Measurements from ENCODE around the gene ROBO1.
"Not testable (repeated sequence)": the region's sequence is repeated elsewhere in the genome, so short reads cannot be mapped to it uniquely, and the experiment has no call there.

Gene ROBO1

DNA sequence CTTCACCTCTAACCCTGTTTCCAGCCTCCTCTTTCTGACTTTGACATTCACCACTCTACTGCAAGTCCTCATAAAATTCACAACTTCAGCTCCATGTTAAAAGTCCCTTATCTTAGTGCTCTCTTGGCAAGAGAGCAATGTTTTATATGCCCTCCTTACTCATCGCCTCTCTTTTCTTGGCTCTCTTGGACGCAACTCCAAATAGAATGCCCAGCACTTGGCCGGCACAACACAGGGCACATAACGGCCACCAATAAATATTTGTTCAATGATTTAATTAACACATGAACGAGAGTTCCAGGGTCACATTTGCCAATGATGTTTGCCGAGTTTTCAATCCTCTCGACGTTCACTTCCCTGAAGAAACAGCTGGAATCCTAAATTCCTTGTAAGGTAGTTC is 401.4 kb downstream of the ROBO1 start:
- DNase-seq: no peak

DNA sequence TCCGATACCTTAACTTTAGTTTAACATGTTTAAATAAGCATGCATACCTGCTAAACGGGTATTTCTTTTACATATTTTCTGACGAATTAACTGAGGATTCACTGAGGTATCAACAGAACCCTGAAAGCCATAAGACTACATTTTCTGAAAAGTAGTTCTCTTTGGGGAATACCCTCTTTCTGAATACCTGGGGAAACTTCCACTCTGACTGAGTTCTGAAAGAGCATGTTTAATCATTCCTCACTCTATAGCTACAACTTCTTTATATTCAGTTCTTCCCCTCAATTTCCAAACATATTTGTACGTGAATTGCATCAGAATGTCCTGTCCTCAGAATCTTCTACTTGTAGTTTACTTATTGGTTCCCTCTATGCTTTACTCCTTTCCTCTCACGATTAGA is 403.0 kb downstream of the ROBO1 start:
- no peak for DNase-seq

DNA sequence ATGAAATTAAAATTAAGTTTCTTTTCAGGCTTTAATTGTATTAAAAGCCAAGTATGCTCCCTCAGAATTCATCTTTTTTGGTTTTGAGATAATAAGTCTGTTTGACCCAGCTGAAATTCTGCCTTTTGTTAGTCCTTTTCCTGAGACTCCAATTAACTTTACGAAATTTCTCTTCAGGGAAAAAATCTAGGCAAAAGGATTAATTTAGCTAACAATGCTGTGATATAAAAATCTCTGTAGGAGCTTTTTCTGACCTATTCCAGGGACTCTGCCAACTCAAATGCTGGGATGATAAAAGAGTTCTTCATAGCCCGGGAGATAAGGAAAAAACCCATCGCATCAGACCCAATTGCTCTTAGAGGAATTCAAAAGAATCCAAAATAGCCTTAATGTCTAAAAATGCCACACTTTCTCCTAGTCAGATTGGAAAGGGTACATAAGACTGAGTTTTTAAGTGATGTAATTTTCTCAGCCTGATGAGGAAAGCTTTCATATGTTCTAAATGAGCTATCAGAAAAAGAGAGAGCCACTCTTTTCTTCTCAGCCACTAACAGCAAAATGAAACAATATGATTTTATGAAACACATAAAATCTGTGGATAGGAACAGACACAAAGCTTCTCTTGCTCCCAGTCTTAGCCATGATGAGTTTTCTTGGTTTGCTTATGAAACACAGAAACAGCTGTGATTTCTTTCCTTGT is 405.1 kb downstream of the ROBO1 start:
- DNase-seq: no peak

DNA sequence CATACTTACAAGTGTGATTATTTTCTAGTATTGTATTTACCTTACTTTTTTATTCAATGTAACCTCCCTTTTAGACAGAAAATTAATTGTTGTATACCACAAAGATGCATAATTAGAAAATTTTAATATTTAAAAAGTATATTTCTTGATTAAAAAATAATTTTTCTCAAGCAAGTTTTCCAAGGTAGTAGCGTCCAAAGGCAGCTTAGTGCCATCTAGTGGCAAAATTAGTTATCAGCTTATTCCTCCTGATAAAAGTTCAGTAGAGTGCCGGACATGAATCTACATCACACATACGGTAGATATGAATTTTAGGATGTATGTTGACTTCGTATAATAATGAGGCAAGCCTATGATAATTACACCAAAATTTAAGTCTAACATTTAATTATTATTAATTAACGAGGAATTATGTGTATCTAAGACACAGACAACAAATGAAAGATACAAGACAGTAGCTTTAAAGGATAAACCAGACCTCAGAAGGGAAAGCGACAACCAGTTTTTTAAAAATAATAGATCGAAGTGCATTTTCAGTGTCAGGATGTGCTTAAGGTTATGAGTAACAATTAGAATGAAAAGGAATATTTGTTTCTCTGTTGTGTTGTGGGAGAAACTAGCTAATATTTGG is 405.9 kb downstream of the ROBO1 start:
- peak; percentile 45 to 64 for DNase-seq

DNA sequence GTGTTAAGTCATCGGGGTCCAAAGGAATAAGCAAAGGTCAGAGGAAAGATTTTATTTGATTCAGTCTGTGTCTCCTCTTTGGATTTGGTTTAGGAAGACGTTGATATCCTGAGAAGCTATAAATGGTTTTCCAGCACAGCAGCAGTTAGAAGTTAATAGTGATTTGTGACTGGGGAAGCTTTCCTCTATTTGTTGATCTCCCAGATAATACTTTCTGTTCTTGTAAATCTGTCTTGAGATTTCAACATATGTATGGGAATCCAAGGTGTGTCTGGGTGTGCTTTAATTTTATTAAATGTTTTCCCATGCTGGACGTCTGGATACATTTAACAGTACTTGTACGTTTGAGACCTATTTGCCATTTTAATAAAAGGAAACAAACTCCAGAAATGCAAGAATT is 409.5 kb downstream of the ROBO1 start:
- DNase-seq: no peak

DNA sequence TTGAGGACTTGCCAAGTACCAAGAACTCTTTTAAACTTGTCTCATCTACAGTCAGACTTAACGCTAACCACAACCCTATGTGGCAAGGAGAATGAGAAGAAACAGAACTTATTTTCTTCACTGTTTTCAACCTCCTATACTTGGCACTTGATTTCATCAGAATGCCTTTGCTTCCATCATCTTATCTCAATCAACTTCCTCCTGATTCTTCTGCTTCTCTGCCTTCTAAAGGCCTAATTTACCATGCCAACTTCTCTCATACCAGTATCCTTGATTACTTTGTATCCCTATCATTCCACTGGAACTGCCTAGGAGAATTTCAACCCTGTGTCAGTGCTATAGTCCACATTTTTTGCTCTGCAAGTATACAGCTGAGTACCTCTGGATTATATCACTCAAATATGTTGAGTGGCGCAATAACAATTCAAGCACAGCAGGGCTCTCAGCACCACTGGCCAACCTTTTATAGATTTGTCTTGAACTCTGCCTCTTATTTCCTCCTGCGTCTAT is 413.6 kb downstream of the ROBO1 start:
- DNase-seq: no peak

DNA sequence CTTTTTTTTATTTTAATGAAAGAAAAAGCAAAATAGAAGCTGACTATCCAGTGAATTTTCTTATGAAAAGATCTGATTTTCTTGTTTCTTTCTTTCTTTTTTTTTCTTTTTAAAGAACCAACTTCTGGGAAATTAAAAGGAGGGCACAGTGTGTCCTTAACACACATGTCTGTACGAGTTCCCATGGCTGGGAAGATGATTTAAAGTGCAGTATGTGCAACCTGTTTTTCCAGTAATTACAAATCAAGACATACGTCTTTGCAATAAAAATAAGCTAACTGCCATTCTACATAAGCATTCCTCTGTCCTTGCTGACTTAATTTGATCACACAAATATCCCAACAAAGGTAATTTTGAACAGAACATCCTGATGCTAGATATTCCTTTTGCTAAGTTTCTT is 416.1 kb downstream of the ROBO1 start:
- DNase-seq: no peak

DNA sequence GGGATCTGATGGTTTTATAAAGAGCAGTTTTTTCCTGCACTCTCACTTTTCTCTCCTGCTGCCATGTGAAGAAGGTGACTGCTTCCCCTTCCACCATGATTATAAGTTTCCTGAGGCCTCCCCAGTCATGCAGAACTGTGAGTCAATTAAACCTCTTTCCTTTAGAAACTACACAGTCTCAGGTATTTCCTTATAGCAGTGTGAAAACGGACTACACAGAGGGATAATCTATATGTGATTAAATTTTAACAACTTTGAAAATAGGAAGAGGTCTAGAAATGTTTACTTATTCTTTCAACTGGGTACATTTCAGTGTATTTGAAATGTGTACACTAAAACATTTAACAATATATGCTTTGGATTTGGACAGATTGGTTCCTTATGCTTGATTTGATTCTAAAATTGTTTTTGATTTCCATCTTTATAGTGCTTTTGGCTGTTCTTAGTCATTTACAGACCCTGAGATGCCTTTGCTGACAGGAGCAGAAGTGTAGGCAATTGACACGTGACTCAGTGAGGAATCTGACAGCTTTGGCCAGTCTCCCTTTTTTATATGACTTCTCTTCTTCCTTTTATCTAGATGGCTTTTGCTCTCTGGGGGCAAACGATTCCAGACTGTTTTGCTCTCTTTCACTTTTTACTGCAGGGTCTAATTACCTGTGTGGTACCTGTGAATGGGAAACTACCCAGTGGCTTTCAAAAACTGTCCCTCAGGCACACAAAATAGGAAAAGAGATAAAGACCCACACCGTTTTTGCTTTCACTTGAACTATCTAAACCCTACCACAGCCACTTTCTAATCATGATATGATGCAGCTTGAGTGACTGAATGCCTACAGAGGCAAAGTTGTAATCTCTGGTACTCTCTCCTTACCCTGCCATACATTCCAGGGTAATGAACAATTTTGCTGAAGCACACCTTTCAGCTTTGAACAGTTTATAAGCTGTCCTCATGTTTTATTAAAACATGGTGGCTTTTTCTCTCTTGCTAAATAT is 422.6 kb downstream of the ROBO1 start:
- DNase-seq: no peak

DNA sequence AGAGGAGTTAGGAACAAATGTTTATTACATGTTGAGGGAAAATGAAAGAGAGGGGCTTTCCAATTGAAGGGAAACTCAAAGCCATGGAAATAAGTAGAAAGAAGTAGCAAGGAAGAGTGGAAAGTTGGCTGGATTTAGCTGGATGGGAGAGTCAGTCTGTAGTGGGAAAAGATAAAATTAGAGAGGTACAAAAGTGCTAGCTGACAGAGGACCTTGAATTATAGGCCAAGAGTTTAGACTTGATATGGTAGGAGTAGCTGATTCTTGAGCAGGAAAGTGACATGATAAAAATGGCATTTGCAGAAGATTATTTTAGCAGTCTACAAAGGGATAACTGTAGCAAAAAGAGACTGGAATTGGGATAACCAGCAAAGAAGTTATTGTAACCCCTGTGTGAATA is 425.8 kb downstream of the ROBO1 start:
- DNase-seq: no peak

DNA sequence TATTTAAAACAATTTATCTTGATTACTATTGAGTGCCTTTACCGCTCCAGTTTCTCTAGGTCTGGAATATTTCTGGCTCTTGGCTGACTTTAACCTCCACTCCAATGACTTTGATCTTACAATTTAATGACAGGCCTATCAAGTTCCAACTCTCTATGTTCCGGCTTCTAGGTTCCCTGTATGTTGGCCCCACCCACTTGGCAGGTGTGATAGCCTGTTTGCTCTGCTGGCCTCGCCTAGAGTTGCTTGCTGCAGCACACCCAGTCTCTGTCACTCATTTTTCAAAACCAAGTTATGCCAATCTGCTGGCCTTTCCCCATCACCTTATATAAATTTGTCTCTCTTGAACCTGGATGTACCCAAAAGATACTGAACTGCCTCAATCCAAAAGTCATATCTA is 428.0 kb downstream of the ROBO1 start:
- DNase-seq: no peak

DNA sequence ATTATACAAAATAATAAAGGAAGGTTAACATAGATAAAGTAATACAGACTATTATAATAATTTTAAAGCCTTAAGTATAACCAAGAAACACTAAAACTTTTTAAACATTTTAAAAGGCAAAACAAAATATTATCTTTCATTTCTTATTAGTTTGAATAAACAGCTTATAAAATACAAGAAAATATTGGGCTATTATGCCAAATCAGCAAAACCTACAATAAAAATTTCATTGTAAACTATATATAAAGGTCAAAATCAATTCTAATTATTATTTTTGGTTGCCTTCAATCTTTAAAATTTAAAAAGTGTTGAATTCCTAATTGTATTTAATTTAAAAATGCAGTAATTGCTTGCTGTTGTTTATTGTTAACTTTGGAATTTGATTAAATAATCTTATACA is 430.0 kb downstream of the ROBO1 start:
- DNase-seq: no peak

DNA sequence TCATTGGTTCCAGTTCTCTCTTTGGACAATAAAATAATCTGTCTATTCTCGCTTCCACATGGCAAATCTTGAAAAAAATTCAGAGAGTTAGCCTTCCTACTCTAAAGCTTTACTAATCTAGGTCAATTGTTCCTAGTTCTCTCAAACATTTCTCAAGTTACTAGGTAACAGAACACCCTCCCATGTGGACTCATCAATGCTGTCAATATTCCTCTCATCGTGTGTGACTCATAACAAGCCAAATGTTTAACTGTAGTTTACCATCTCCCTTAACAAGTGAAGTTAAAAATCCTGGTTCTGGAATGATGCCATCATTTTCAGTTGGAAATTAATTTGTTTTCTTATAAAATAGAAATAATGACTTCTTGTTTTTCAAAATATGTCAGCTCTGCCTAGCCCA is 438.6 kb downstream of the ROBO1 start:
- no peak for DNase-seq

DNA sequence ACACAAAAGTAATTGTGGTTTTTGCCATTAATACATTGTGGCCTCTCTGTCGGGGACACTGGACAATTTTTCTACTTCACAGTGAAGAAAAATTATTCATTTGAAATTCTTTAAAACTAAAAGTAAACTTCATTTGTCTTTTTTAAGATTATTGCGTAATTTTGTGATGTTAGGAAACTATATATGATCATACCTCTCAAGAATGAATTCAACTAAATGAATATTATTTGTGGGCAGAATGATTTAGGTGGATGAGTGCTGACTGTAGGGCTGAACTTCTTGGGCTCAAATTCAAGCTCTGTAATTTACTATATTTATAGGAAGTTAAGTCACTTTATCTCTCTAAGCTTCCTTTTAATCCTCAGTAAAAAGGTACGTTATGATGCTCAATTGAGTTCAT is 441.2 kb downstream of the ROBO1 start:
- no peak for DNase-seq

DNA sequence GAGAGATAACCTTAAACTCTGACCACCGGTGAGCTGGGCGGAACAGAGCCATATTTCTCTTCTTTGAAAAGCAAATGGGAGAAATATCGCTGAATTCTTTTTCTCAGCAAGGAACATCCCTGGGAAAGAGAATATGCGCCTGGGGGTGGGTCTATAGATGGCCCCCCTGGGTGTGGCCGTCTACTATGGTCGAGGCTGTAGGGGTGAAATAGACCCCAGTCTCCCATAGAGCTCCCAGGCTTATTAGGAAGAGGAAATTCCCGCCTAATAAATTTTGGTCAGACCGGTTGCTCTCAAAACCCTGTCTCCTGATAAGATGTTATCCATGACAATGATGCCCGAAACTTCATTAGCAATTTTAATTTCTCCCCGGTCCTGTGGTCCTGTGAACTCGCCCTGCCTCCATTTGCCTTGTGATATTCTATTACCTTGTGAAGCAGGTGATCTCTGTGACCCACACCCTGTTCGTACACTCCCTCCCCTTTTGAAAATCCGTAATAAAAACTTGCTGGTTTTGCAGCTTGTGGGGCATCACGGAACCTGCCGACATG is 441.9 kb downstream of the ROBO1 start:
- DNase-seq: not testable (repeated sequence)

DNA sequence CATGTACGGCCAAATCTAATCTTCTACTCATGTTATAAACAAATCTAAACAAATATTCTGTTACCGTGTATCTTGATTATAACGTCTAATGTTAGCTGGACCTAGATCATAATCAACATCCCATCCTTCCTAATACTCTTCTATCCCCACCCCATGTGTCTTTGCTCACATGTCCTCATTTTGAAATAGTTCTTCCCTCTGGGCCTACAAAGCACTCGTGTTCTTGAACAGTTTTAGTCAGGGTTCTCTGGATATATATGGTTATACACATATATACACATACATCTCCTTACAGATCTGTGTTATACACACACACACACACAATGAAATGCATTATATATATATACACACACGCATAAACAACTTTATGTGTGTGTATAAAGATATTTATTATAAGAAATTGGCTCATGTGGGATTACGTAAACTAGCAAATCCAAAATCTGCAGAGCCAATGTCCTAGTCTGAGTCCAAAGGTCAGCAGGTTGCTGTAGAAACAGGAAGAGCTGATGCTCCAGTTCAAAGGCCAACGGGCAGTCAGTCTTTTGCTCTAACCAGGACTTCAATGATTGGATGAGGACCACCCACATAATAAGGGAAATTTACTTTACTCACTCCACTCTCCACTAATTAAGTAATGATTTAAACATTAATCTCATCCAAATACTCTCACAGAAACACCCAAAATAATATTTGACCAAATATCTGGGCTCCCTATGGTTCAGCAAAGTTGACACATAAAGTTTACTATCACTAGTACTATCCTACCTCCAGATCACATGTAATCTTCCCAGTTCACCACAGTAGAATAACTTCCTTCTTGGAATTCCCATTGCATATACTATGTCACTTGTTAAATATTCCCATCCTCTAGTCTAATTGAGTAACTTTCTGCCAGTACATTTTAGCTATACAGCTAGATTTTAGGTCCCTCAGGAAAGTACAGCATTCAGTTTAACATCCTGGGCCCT is 450.0 kb downstream of the ROBO1 start:
- no peak for DNase-seq

DNA sequence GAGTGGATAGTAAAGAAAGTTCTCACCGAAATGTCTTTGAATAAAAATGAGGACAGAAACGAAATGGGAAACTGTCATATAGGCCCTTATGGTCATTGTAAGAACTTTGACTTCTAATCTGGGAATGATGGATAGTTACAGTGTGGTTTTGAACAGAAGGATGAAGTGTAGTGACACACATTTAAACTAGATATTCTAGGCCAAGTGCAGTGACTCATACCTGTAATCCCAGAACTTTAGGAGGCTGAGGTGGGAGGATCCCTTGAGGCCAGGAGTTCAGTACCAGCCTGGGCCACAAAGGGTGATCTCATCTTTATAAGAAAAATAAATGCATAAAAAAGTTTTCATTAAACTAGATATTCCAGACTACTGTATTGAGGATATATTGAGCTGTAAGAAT is 452.8 kb downstream of the ROBO1 start:
- DNase-seq: no peak

DNA sequence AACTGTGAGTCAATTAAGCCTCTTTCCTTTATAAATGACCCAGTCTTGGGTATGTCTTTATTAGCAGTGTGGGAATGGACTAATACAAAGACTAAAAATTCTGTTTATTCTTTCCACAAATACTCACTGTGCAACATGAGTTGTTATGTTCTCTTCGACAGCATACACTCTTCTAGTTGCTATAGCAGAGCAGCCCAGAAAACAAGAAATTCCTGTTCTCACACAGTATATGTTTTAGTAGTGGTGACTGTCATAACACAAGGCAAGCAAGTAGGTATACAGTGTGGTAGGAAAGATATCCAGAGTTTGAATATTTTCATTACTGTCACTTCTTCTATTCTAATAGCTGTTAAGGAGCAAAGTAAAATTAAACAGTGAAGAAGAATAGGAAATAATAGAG is 453.3 kb downstream of the ROBO1 start:
- DNase-seq: no peak

DNA sequence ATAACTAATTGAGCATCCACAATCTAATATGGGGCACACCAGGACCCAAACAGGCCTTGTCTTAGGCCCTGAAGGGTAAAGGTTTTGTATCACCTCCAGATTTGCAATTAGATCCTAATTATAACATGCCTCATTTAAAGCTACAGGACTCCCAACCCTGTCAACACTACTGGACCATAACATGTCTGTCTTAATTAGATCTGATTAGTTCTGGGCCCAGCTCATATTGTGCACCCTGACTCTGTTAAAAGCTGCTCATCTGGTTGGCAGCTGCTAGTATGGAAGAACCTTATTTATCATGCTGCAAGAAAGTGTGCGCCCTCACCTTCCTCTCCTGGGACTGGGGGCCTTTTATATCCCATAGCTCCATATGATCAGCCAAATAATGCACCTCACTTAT is 457.8 kb downstream of the ROBO1 start:
- no peak for DNase-seq

DNA sequence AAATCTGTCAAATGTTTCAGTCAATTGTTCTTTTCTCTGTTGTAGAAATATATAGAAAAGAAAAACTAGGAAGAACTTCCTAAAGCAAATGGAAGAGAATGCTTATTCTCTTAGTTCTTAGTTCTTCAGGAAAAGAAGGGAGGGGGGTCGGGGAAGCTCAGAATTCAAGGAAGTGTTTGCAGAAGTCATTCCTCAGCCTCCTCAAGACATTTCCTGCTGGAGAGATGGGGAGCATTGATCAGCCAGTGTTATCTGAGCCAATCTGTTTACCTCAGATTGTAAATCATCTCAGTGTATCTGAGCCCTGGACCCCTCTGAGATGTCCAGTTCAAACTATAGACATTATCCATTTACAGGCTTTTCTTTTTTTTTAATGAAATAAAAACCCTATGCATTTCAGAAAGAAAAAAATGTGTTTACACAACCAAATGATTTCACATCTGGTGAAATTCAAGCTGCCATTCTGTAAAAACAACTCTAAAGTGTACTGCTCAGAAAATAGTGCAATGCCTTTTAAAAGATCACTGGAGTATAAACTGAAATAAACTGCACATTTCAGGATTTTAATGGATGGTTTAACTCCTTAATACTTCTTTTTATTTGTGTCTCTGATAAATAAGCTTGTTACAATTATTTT is 460.7 kb downstream of the ROBO1 start:
- no peak for DNase-seq

DNA sequence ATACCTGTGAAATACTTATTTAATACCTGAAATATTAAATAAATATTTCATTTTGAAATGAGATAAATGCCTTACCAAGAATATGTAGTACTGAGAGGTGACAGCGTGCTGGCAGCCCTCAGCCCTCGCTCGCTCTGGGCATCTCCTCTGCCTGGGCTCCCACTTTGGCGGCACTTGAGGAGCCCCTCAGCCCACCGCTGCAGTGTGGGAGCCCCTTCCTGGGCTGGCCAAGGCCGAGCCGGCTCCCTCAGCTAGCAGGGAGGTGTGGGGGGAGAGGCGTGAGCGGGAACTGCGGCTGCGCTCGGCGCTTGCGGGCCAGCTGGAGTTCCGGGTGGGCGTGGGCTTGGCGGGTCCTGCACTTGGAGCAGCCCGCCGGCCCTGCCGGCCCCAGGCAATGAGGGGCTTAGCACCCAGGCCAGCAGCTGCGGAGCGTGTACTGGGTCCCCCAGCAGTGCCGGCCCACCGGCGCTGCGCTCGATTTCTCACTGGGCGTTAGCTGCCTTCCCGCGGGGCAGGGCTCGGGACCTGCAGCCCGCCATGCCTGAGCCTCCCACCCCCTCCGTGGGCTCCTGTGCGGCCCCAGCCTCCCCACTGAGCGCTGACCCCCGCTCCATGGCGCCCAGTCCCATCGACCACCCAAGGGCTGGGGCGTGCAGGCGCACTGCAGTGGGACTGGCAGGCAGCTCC is 467.7 kb downstream of the ROBO1 start:
- not testable (repeated sequence) for DNase-seq
